HepG2 (cell line): ENCODE measurements around the gene MVP. TPM values are rescaled to one million over a fixed set of nuclear protein-coding genes. Genes with fewer than 3 reads are reported as not detected.

Experiments used
- AFF4 ChIP-seq: sonication (generic); formaldehyde crosslinking; IDR thresholded peaks from 2 replicates; pipeline ENCODE4 v1.4.0; 2020; ENCODE audit warnings: missing genetic modification reagents
- ATF1 ChIP-seq: IDR thresholded peaks from 2 replicates; pipeline ENCODE4 v1.6.1; 2016; ENCODE audit warnings: mild to moderate bottlenecking, control low read depth
- ATF7 ChIP-seq, 2 experiments: fragments of 450-650 bp in 1 of 2; sonication (generic) in 1 of 2; formaldehyde crosslinking in 1 of 2; IDR thresholded peaks; 2 replicates each; pipeline versions ENCODE4 v1.4.0 to v1.6.1; 2016 to 2020; ENCODE audit warnings: antibody characterized with exemption in 1 of 2, mild to moderate bottlenecking in 1 of 2, missing genetic modification reagents in 1 of 2
- CAMTA2 ChIP-seq: sonication (generic); formaldehyde crosslinking; IDR thresholded peaks from 2 replicates; pipeline ENCODE4 v1.4.0; 2020; ENCODE audit warnings: mild to moderate bottlenecking, missing genetic modification reagents, borderline replicate concordance
- HMGXB3 ChIP-seq: sonication (generic); formaldehyde crosslinking; IDR thresholded peaks from 2 replicates; pipeline ENCODE4 v1.4.0; 2020; ENCODE audit warnings: missing genetic modification reagents, borderline replicate concordance
- HNRNPH1 ChIP-seq: fragments of 200-400 bp; formaldehyde crosslinking; optimal IDR thresholded peaks from 2 replicates; pipeline ENCODE3; 2017; ENCODE audit warnings: mild to moderate bottlenecking, low read depth, low read length
- HOXA5 ChIP-seq: sonication (generic); formaldehyde crosslinking; IDR thresholded peaks from 2 replicates; pipeline ENCODE4 v1.4.0; 2020; ENCODE audit warnings: missing genetic modification reagents
- SMAD9 ChIP-seq: sonication (generic); formaldehyde crosslinking; IDR thresholded peaks from 2 replicates; pipeline ENCODE4 v1.5.1; 2020; ENCODE audit warnings: mild to moderate bottlenecking, missing genetic modification reagents
- SNAI1 ChIP-seq: sonication (generic); formaldehyde crosslinking; IDR thresholded peaks from 2 replicates; pipeline ENCODE4 v1.5.0; 2020; ENCODE audit warnings: mild to moderate bottlenecking, missing genetic modification reagents, borderline replicate concordance
- SRSF4 ChIP-seq: fragments of 200-400 bp; formaldehyde crosslinking; IDR thresholded peaks from one replicate; pipeline ENCODE4 v1.6.1; 2018; ENCODE audit warnings: mild to moderate bottlenecking, low read depth, low read length, moderate library complexity; ENCODE audit not compliant: poor library complexity, severe bottlenecking
- SRY ChIP-seq: sonication (generic); formaldehyde crosslinking; IDR thresholded peaks from 2 replicates; pipeline ENCODE4 v1.8.0; 2022; ENCODE audit warnings: mild to moderate bottlenecking, missing genetic modification reagents
- TBX3 ChIP-seq: fragments of 450-650 bp; IDR thresholded peaks from 2 replicates; pipeline ENCODE4 v1.6.1; 2017; ENCODE audit warnings: antibody characterized with exemption, mild to moderate bottlenecking, inconsistent platforms, borderline replicate concordance
- TEF ChIP-seq: sonication (generic); formaldehyde crosslinking; IDR thresholded peaks from 2 replicates; pipeline ENCODE4 v1.5.0; 2020; ENCODE audit warnings: missing genetic modification reagents
- ZBTB42 ChIP-seq: sonication (generic); formaldehyde crosslinking; IDR thresholded peaks from 2 replicates; pipeline ENCODE4 v1.5.0; 2020; ENCODE audit warnings: mild to moderate bottlenecking, missing genetic modification reagents
- ZBTB7A ChIP-seq: sonication (generic); formaldehyde crosslinking; IDR thresholded peaks from 2 replicates; pipeline ENCODE4 v1.8.0; 2022; ENCODE audit warnings: mild to moderate bottlenecking, missing genetic modification reagents
- ZFP90 ChIP-seq: sonication (generic); formaldehyde crosslinking; IDR thresholded peaks from 2 replicates; pipeline ENCODE4 v1.8.0; 2022; ENCODE audit warnings: missing genetic modification reagents, mild to moderate bottlenecking, inconsistent platforms, borderline replicate concordance
- ZNF260 ChIP-seq: sonication (generic); formaldehyde crosslinking; IDR thresholded peaks from 2 replicates; pipeline ENCODE4 v1.4.0; 2020; ENCODE audit warnings: missing genetic modification reagents, low read depth, mild to moderate bottlenecking, borderline replicate concordance
- ZNF264 ChIP-seq: sonication (generic); formaldehyde crosslinking; IDR thresholded peaks from 2 replicates; pipeline ENCODE4 v1.4.0; 2020; ENCODE audit warnings: missing genetic modification reagents
- ZNF549 ChIP-seq: sonication (generic); formaldehyde crosslinking; IDR thresholded peaks from 2 replicates; pipeline ENCODE4 v1.5.0; 2020; ENCODE audit warnings: missing genetic modification reagents
- ZNF563 ChIP-seq: sonication (generic); formaldehyde crosslinking; IDR thresholded peaks from 2 replicates; pipeline ENCODE4 v1.8.0; 2022; ENCODE audit warnings: mild to moderate bottlenecking, moderate library complexity, missing genetic modification reagents
- polyA plus RNA-seq, 8 experiments: library from polyadenylated mRNA; depleted of rRNA in 3 of 8; stranded (reverse) in 7 of 8; unstranded in 1 of 8; fragments of >200 nt; fragmentation: Illumina TruSeq in 4 of 8; extraction: Trizol in 4 of 8; gene quantifications; 2 replicates each; pipeline versions ENCODE4 v1.2.1 to v1.2.3, GENCODE V29; 2011 to 2016; ENCODE audit warnings: low read depth in 4 of 8, missing spikeins in 1 of 8, mixed read lengths in 1 of 8; ENCODE audit not compliant: insufficient read depth in 1 of 8
- total RNA-seq, 5 experiments: library from RNA; depleted of rRNA; stranded (reverse); fragments of >200 nt; fragmentation: Illumina TruSeq; extraction: Trizol; gene quantifications; 2 replicates each; pipeline ENCODE4 v1.2.3, GENCODE V29; 2016; ENCODE audit warnings: low read depth in 1 of 5

MVP gene
- total and polyA plus RNA-seq, 2 of the 13 experiments (the other 11 are each of a cell fraction or from before 2014, with no cell fraction given), result 22.9 to 43.5 TPM

- TF ChIP-seq CAMTA2 (CRISPR knock-in tag) (peak; percentile 44; the same call in 1 of the 2 replicates), SNAI1 (CRISPR knock-in tag) (peak; percentile 87), ZBTB42 (CRISPR knock-in tag) (peak; percentile 58; the same call in 1 of the 2 replicates), SRSF4 (no peak), HOXA5 (CRISPR knock-in tag) (peak; percentile 93; the same call in 1 of the 2 replicates), ZNF549 (CRISPR knock-in tag) (no peak), SRY (peak; percentile 78), TBX3 (no peak; the same call in 1 of the 2 replicates), ZNF563 (CRISPR knock-in tag) (no peak; the same call in 1 of the 2 replicates), SMAD9 (peak; percentile 46), ZNF260 (CRISPR knock-in tag) (0 out of 2 replicates have a peak, but pooled peaks have one; percentile 40), ZNF264 (CRISPR knock-in tag) (no peak; the same call in 1 of the 2 replicates), TEF (CRISPR knock-in tag) (0 out of 2 replicates have a peak, but pooled peaks have one; percentile 10), ZFP90 (CRISPR knock-in tag) (peak; percentile 71), AFF4 (CRISPR knock-in tag) (no peak), ATF1 (CRISPR knock-in tag) (peak; percentile 79), HMGXB3 (0 out of 2 replicates have a peak, but pooled peaks have one; percentile 54), ATF7 (IDR thresholded peaks at IDR 0.05) (no peak), ATF7 (CRISPR knock-in tag; IDR thresholded peaks at IDR 0.05) (0 out of 2 replicates have a peak, but pooled peaks have one; percentile 54), ZBTB7A (CRISPR knock-in tag) (peak; percentile 58), HNRNPH1 (no peak)
These were observed 29.9 kb upstream of the MVP start, which contains the start of gene KIF22 (continued) for GRCh38 chr16:29790183-29790948.
